A549 (cell line): ENCODE results near the gene NRXN2.

Source experiments
- CEBPB ChIP-seq, 2 experiments: fragments of >200 bp in 1 of 2; sonication (Bioruptor Twin) in 1 of 2; formaldehyde crosslinking in 1 of 2; IDR thresholded peaks; 2 replicates each; pipeline ENCODE4 v1.6.1; 2012 to 2016
- CHD2 ChIP-seq: fragments of 150-350 bp; IDR thresholded peaks from 2 replicates; pipeline ENCODE4 v1.6.1; 2014; ENCODE audit warnings: low read length; ENCODE audit not compliant: partially characterized antibody
- CTCF ChIP-seq: fragments of >200 bp; sonication (Bioruptor Twin); formaldehyde crosslinking; IDR thresholded peaks from 3 replicates; pipeline ENCODE4 v1.5.1; 2016
- HDAC2 ChIP-seq: fragments of 200-600 bp; sonication (generic); IDR thresholded peaks from 2 replicates; pipeline ENCODE4 v1.6.1; 2016
- HES2 ChIP-seq: fragments of >200 bp; sonication (Bioruptor Twin); formaldehyde crosslinking; IDR thresholded peaks from 2 replicates; pipeline ENCODE4 v1.6.1; 2016
- JUN ChIP-seq, 2 experiments: fragments of >200 bp; sonication (Bioruptor Twin); formaldehyde crosslinking; IDR thresholded peaks; 2 replicates in 1 of 2; 3 replicates in 1 of 2; pipeline ENCODE4 v1.6.1; 2016 to 2017
- MAX ChIP-seq: IDR thresholded peaks from 2 replicates; pipeline ENCODE4 v1.6.1; 2012
- PHF8 ChIP-seq: fragments of 200-600 bp; sonication (generic); IDR thresholded peaks from 2 replicates; pipeline ENCODE4 v1.6.1; 2016; ENCODE audit warnings: low read depth, mild to moderate bottlenecking, antibody characterized with exemption, moderate library complexity, borderline replicate concordance
- POLR2A ChIP-seq: IDR thresholded peaks from 2 replicates; pipeline ENCODE4 v1.6.1; 2012; ENCODE audit warnings: mild to moderate bottlenecking, low read length
- REST ChIP-seq: fragments of 200-600 bp; sonication (generic); IDR thresholded peaks from 2 replicates; pipeline ENCODE4 v1.6.1; 2016; ENCODE audit warnings: antibody characterized with exemption, mild to moderate bottlenecking, moderate library complexity

GRCh38 chr11:64743591-64744543 is 20.9 kb upstream of the NRXN2 start, which contains the start of gene RASGRP2:
- TF ChIP-seq REST (no peak), CTCF (peak; percentile 67), HDAC2 (no peak), PHF8 (no peak), MAX (peak; percentile 26; the same call in 1 of the 2 replicates), HES2 (no peak), CEBPB (IDR thresholded peaks at IDR 0.05) (no peak), JUN (IDR thresholded peaks at IDR 0.05) (no peak), POLR2A (no peak), CHD2 (no peak)
